Measurements from ENCODE around the gene MAVS. TPM values are rescaled to one million over a fixed set of nuclear protein-coding genes. Genes with fewer than 3 reads are reported as not detected.
"Not testable (repeated sequence)": the region's sequence is repeated elsewhere in the genome, so short reads cannot be mapped to it uniquely, and the experiment has no call there.

MAVS gene
- total RNA-seq, 1 donor from 2014 or later = 14.6 TPM

GRCh38 chr20:3875378-3875974, 28.8 kb downstream of the MAVS start:
- Histone ChIP-seq H3K27me3 (ENCODE audit: control insufficient read depth in 3 of 3, insufficient read depth in 3 of 3, low read length in 3 of 3) (no peaks in the 10 kb centered on the region), H3K4me1 (ENCODE audit: control insufficient read depth in 3 of 3, insufficient read depth in 3 of 3, low read length in 3 of 3) (peaks cover 0 to 15% (median 0%) of the 10 kb centered on the region in 3 donors), H3K36me3 (ENCODE audit: control insufficient read depth in 3 of 3, insufficient read depth in 3 of 3, low read length in 3 of 3) (peaks cover 15 to 26% (median 19%) of the 10 kb centered on the region in 3 donors), H3K9ac (ENCODE audit: low read depth in 1 of 3, low read length in 3 of 3) (no peak overlapping the region), H3K9me3 (ENCODE audit: control insufficient read depth in 3 of 3, low read length in 3 of 3) (no peaks in the 10 kb centered on the region), H3K27ac (ENCODE audit: low read depth, low read length) (no peak overlapping the region), H3K4me3 (ENCODE audit: low read length in 3 of 3) (no peak overlapping the region)

DNA sequence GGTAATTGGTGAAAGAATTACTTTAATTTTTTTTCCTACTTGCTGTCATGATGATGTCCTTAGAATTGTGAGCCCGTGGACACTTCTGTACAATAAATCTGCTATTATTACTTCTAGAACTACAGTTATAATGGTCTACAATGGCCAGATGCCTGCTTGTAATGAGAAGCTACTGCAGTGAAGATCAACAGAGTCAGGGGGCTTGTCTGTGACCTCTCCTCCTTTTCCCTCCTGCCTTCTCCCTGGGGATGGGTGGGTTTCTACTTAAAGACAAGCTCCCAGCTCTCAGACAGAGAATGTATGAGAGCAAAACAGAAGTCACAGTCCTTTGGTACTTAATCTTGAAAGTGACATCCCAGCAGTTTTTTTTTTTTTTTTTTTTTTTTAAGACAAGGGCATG, 29.4 kb downstream of the MAVS start:
- H3K4me3 ChIP-seq (ENCODE audit: low read length in 3 of 3) = no peak overlapping the region
- H3K9me3 ChIP-seq (ENCODE audit: control insufficient read depth in 3 of 3, low read length in 3 of 3) = no peaks in the 10 kb centered on the region
- peaks cover 0 to 15% (median 0%) of the 10 kb centered on the region in 3 donors for H3K4me1 ChIP-seq (ENCODE audit: control insufficient read depth in 3 of 3, insufficient read depth in 3 of 3, low read length in 3 of 3)
- H3K27ac ChIP-seq (ENCODE audit: low read depth, low read length) = no peak overlapping the region
- H3K27me3 ChIP-seq (ENCODE audit: control insufficient read depth in 3 of 3, insufficient read depth in 3 of 3, low read length in 3 of 3) = no peaks in the 10 kb centered on the region
- peaks cover 15 to 25% (median 19%) of the 10 kb centered on the region in 3 donors for H3K36me3 ChIP-seq (ENCODE audit: control insufficient read depth in 3 of 3, insufficient read depth in 3 of 3, low read length in 3 of 3)
- no peak overlapping the region for H3K9ac ChIP-seq (ENCODE audit: low read depth in 1 of 3, low read length in 3 of 3)

DNA sequence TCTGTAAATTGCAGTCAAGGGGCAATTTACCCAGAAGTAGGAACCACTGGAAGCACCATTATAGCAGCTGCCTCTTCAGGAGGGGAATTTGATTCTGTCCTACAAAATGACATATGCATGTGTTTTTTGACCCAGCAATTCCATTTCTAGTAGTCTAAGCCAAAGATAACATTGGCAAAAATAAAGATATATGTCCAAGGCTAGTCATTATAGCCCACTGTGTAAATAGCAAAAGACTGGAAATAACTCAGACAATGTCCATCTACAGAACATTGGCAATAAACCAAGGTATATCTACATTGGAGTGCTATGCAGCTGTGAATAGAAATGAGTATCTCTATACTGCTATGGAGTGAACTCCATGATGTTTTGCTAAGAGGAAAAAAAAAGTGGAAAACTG, 30.0 kb downstream of the MAVS start:
- peaks cover 0 to 15% (median 0%) of the 10 kb centered on the region in 3 donors for H3K4me1 ChIP-seq (ENCODE audit: control insufficient read depth in 3 of 3, insufficient read depth in 3 of 3, low read length in 3 of 3)
- H3K4me3 ChIP-seq (ENCODE audit: low read length in 3 of 3) = no peak overlapping the region
- H3K9me3 ChIP-seq (ENCODE audit: control insufficient read depth in 3 of 3, low read length in 3 of 3) = no peaks in the 10 kb centered on the region
- no peaks in the 10 kb centered on the region for H3K27me3 ChIP-seq (ENCODE audit: control insufficient read depth in 3 of 3, insufficient read depth in 3 of 3, low read length in 3 of 3)
- no peak overlapping the region for H3K9ac ChIP-seq (ENCODE audit: low read depth in 1 of 3, low read length in 3 of 3)
- peaks cover 10 to 20% (median 13%) of the 10 kb centered on the region in 3 donors for H3K36me3 ChIP-seq (ENCODE audit: control insufficient read depth in 3 of 3, insufficient read depth in 3 of 3, low read length in 3 of 3)
- no peak overlapping the region for H3K27ac ChIP-seq (ENCODE audit: low read depth, low read length)

GRCh38 chr20:3878921-3879274, 32.3 kb downstream of the MAVS start:
- H3K36me3 ChIP-seq (ENCODE audit: control insufficient read depth in 3 of 3, insufficient read depth in 3 of 3, low read length in 3 of 3); H3K4me3 ChIP-seq (ENCODE audit: low read length in 3 of 3); H3K4me1 ChIP-seq (ENCODE audit: control insufficient read depth in 3 of 3, insufficient read depth in 3 of 3, low read length in 3 of 3); H3K27ac ChIP-seq (ENCODE audit: low read depth, low read length); H3K27me3 ChIP-seq (ENCODE audit: control insufficient read depth in 3 of 3, insufficient read depth in 3 of 3, low read length in 3 of 3); H3K9me3 ChIP-seq (ENCODE audit: control insufficient read depth in 3 of 3, low read length in 3 of 3); H3K9ac ChIP-seq (ENCODE audit: low read depth in 1 of 3, low read length in 3 of 3): not testable (repeated sequence)

GRCh38 chr20:3885715-3886114, 39.1 kb downstream of the MAVS start:
- peaks cover 3 to 19% (median 17%) of the 10 kb centered on the region in 3 donors for H3K4me1 ChIP-seq (ENCODE audit: control insufficient read depth in 3 of 3, insufficient read depth in 3 of 3, low read length in 3 of 3)
- no peaks in the 10 kb centered on the region for H3K27me3 ChIP-seq (ENCODE audit: control insufficient read depth in 3 of 3, insufficient read depth in 3 of 3, low read length in 3 of 3)
- H3K27ac ChIP-seq (ENCODE audit: low read depth, low read length) = no peak overlapping the region
- H3K4me3 ChIP-seq (ENCODE audit: low read length in 3 of 3) = no peak overlapping the region
- no peak overlapping the region for H3K9ac ChIP-seq (ENCODE audit: low read depth in 1 of 3, low read length in 3 of 3)
- H3K9me3 ChIP-seq (ENCODE audit: control insufficient read depth in 3 of 3, low read length in 3 of 3) = no peaks in the 10 kb centered on the region
- H3K36me3 ChIP-seq (ENCODE audit: control insufficient read depth in 3 of 3, insufficient read depth in 3 of 3, low read length in 3 of 3) = peaks cover 0 to 2% (median 0%) of the 10 kb centered on the region in 3 donors

DNA sequence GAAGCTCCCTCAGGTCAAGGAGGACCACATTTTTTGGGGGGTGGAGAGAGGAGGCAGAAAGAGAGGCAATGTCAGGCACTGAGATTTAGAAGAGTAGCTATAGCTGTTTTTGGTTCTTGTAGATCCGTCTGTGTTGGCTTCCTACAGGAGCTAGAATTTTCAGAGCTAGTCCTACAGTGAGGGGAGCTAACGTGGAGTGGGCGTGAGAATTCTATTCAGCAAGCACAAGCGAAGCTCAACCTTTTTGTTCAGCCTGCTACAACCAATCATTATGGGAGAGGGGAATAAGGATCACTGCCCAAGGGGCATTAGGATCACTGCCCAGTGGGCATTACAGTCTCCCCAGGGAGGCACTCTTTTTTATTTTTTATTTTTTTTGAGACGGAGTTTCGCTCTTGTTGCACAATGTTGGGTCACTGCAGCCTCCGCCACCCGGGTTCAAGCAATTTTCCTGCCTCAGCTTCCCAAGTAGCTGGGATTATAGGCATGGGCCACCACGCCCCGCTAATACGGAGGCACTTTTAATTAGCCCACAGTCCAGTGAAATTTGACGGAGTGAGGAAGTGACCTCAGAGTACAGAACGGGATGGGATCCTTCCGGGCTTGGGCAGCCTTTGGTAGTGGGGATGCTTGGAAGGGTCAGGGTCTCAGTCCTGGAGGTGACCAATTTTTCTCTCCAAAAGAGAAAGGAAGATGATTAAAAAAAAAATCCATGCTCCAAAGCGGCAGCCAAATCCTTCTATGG, 41.4 kb downstream of the MAVS start:
- Histone ChIP-seq H3K9me3 (ENCODE audit: control insufficient read depth in 3 of 3, low read length in 3 of 3) (no peaks in the 10 kb centered on the region), H3K4me3 (ENCODE audit: low read length in 3 of 3) (peak overlapping the region; percentile 82 to 99 (median 97)), H3K27ac (ENCODE audit: low read depth, low read length) (peak overlapping the region; percentile 85), H3K27me3 (ENCODE audit: control insufficient read depth in 3 of 3, insufficient read depth in 3 of 3, low read length in 3 of 3) (no peaks in the 10 kb centered on the region), H3K4me1 (ENCODE audit: control insufficient read depth in 3 of 3, insufficient read depth in 3 of 3, low read length in 3 of 3) (peaks cover 12 to 33% (median 32%) of the 10 kb centered on the region in 3 donors), H3K36me3 (ENCODE audit: control insufficient read depth in 3 of 3, insufficient read depth in 3 of 3, low read length in 3 of 3) (peaks cover 0 to 2% (median 0%) of the 10 kb centered on the region in 3 donors), H3K9ac (ENCODE audit: low read depth in 1 of 3, low read length in 3 of 3) (peak overlapping the region; percentile 86 to 94 (median 87))

GRCh38 chr20:3888622-3889488, 42.2 kb downstream of the MAVS start, which contains the start of gene PANK2:
Gene PANK2, plus strand, starts transcription at chr20:3889387.
- Histone ChIP-seq H3K9me3 (ENCODE audit: control insufficient read depth in 3 of 3, low read length in 3 of 3) (no peaks in the 10 kb centered on the region), H3K27me3 (ENCODE audit: control insufficient read depth in 3 of 3, insufficient read depth in 3 of 3, low read length in 3 of 3) (no peaks in the 10 kb centered on the region)

GRCh38 chr20:3889489-3890397, 43.1 kb downstream of the MAVS start:
- no peaks in the 10 kb centered on the region for H3K9me3 ChIP-seq (ENCODE audit: control insufficient read depth in 3 of 3, low read length in 3 of 3)
- no peaks in the 10 kb centered on the region for H3K27me3 ChIP-seq (ENCODE audit: control insufficient read depth in 3 of 3, insufficient read depth in 3 of 3, low read length in 3 of 3)
- H3K9ac ChIP-seq (ENCODE audit: low read depth in 1 of 3, low read length in 3 of 3) = peak overlapping the region; percentile 85 to 94 (median 86)
- peak overlapping the region; percentile 81 to 99 (median 93) for H3K4me3 ChIP-seq (ENCODE audit: low read length in 3 of 3)
- peaks cover 16 to 43% (median 33%) of the 10 kb centered on the region in 3 donors for H3K4me1 ChIP-seq (ENCODE audit: control insufficient read depth in 3 of 3, insufficient read depth in 3 of 3, low read length in 3 of 3)
- H3K27ac ChIP-seq (ENCODE audit: low read depth, low read length) = peak overlapping the region; percentile 88
- H3K36me3 ChIP-seq (ENCODE audit: control insufficient read depth in 3 of 3, insufficient read depth in 3 of 3, low read length in 3 of 3) = peaks cover 0 to 2% (median 0%) of the 10 kb centered on the region in 3 donors

More at GRCh38 chr20:3888622-3889488, 42.2 kb downstream of the MAVS start, which contains the start of gene PANK2:
- Histone ChIP-seq H3K9ac (ENCODE audit: low read depth in 1 of 3, low read length in 3 of 3) (peak within 1 kb of the TSS; percentile 86 to 94 (median 87)), H3K36me3 (ENCODE audit: control insufficient read depth in 3 of 3, insufficient read depth in 3 of 3, low read length in 3 of 3) (peaks cover 0 to 2% (median 0%) of the 10 kb centered on the region in 3 donors), H3K27ac (ENCODE audit: low read depth, low read length) (peak within 1 kb of the TSS; percentile 88), H3K4me3 (ENCODE audit: low read length in 3 of 3) (peak within 1 kb of the TSS; percentile 93 to 99 (median 97)), H3K4me1 (ENCODE audit: control insufficient read depth in 3 of 3, insufficient read depth in 3 of 3, low read length in 3 of 3) (peaks cover 16 to 38% (median 33%) of the 10 kb centered on the region in 3 donors)

DNA sequence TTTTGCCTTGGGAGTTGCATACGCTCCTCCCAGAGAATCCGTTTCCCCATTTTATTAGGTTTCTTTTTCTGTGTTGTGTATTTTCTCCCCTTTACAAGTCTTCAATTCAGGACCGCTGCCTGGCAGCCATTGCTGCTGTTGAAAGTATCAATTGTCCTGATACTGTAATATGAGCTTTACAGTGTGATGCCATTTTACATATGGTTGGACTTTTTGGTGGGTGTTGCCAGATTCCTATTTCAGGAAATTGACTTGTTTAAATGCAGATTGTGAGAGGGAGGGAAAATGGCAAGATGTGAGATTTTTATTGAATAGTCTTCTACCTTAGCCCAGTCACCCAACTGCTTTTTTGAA, 43.7 kb downstream of the MAVS start:
- peaks cover 16 to 45% (median 33%) of the 10 kb centered on the region in 3 donors for H3K4me1 ChIP-seq (ENCODE audit: control insufficient read depth in 3 of 3, insufficient read depth in 3 of 3, low read length in 3 of 3)
- H3K27me3 ChIP-seq (ENCODE audit: control insufficient read depth in 3 of 3, insufficient read depth in 3 of 3, low read length in 3 of 3) = no peaks in the 10 kb centered on the region
- peaks cover 0 to 2% (median 0%) of the 10 kb centered on the region in 3 donors for H3K36me3 ChIP-seq (ENCODE audit: control insufficient read depth in 3 of 3, insufficient read depth in 3 of 3, low read length in 3 of 3)
- H3K9ac ChIP-seq (ENCODE audit: low read depth in 1 of 3, low read length in 3 of 3) = peak overlapping the region; percentile 81 to 94 (median 85)
- no peaks in the 10 kb centered on the region for H3K9me3 ChIP-seq (ENCODE audit: control insufficient read depth in 3 of 3, low read length in 3 of 3)
- peak overlapping the region; percentile 81 to 99 (median 93) for H3K4me3 ChIP-seq (ENCODE audit: low read length in 3 of 3)
- peak overlapping the region; percentile 88 for H3K27ac ChIP-seq (ENCODE audit: low read depth, low read length)

Measured in skeletal muscle tissue (tissue), 4 donors.